GM12878 (cell line): Measurements from ENCODE around the gene HBA2. TPM values are rescaled to one million over a fixed set of nuclear protein-coding genes. Genes with fewer than 3 reads are reported as not detected.

Experiments used
- ATAC-seq: fragments of 200-7000 bp; cut with Tn5 transposase; 3 replicates; pipeline ENCODE4 v1.9.1; 2020; ENCODE audit warnings: mild to moderate bottlenecking, moderate library complexity
- BruUV-seq: library from RNA; stranded (reverse); fragments of 400-500 nt; replicated peaks from 2 replicates; lab custom pipeline; 2021; lab: Mats Ljungman, UMichigan
- CTCF ChIA-PET: fragments of 300-600 bp; sonication (Branson Sonifier 250); formaldehyde crosslinking; extraction: SDS; loops from one replicate; lab custom pipeline; 2021; ENCODE audit warnings: inconsistent platforms; lab: Yijun Ruan, JAX
- POLR2A ChIA-PET: fragments of 350-600 bp; formaldehyde crosslinking; extraction: SDS; loops from one replicate; lab custom pipeline; 2021; ENCODE audit warnings: inconsistent platforms; lab: Charles Lee
- RAD21 ChIA-PET: fragments of 300-600 bp; sonication (Branson Sonifier 250); formaldehyde crosslinking; loops from one replicate; lab custom pipeline; 2023; ENCODE audit warnings: antibody characterized with exemption; ENCODE audit not compliant: unreplicated experiment; lab: Charles Lee
- SMC1A ChIA-PET: fragments of 300-600 bp; sonication (Branson Sonifier 250); formaldehyde crosslinking; loops from one replicate; lab custom pipeline; 2023; ENCODE audit not compliant: unreplicated experiment, uncharacterized antibody; lab: Charles Lee
- DNase-seq: peaks from one replicate; pipeline ENCODE4 v3.0.0-alpha.2; 2011; ENCODE audit warnings: low read depth, low spot score
- FAIRE-seq: peaks from 3 replicates; lab custom pipeline; 2011; peaks lifted over from hg19 to GRCh38; lab: Jason Lieb, UNC
- H2AFZ ChIP-seq: 2 replicates; pipeline ENCODE4 v1.6.0; 2011; ENCODE audit warnings: low read depth, low read length, control low read depth; ENCODE audit not compliant: control insufficient read depth
- H3K27ac ChIP-seq: 2 replicates; pipeline ENCODE4 v1.5.1; 2011; ENCODE audit warnings: control low read depth; ENCODE audit not compliant: control insufficient read depth, insufficient read depth
- H3K27me3 ChIP-seq, 2 experiments: replicated peaks in 1 of 2; 2 replicates each; pipeline versions ENCODE4 v1.6.0 to v1.6.1; 2011; ENCODE audit warnings: low read length in 1 of 2; ENCODE audit not compliant: control insufficient read depth in 2 of 2, insufficient read depth in 2 of 2
- H3K36me3 ChIP-seq, 2 experiments: 2 replicates each; pipeline ENCODE4 v1.5.1; 2011; ENCODE audit warnings: low read length in 1 of 2; ENCODE audit not compliant: control insufficient read depth in 2 of 2, insufficient read depth in 2 of 2
- H3K4me1 ChIP-seq: 2 replicates; pipeline ENCODE4 v1.6.1; 2011; ENCODE audit warnings: mild to moderate bottlenecking, low read length, moderate library complexity, mixed read lengths; ENCODE audit not compliant: control insufficient read depth, insufficient read depth
- H3K4me2 ChIP-seq: 2 replicates; pipeline ENCODE4 v1.6.0; 2011; ENCODE audit warnings: control low read depth; ENCODE audit not compliant: control insufficient read depth, insufficient read depth
- H3K4me3 ChIP-seq: fragments of 200-600 bp; sonication (generic); 2 replicates; pipeline ENCODE4 v1.5.1; 2016
- H3K79me2 ChIP-seq: 2 replicates; pipeline ENCODE4 v1.6.0; 2011; ENCODE audit warnings: low read length; ENCODE audit not compliant: control insufficient read depth, insufficient read depth
- H3K9ac ChIP-seq: 2 replicates; pipeline ENCODE4 v1.8.0; 2011; ENCODE audit warnings: low read length, control low read depth, mixed read lengths; ENCODE audit not compliant: control insufficient read depth, insufficient read depth
- H3K9me3 ChIP-seq: replicated peaks from 3 replicates; pipeline ENCODE4 v1.5.1; 2011; ENCODE audit warnings: mild to moderate bottlenecking, low read length; ENCODE audit not compliant: control insufficient read depth, insufficient read depth
- H4K20me1 ChIP-seq: 2 replicates; pipeline ENCODE4 v1.6.0; 2011; ENCODE audit not compliant: control insufficient read depth, insufficient read depth
- ASH2L ChIP-seq: fragments of 300-600, 200-600 bp; sonication (generic); IDR thresholded peaks from 2 replicates; pipeline ENCODE4 v1.6.1; 2017; ENCODE audit warnings: low read depth, mild to moderate bottlenecking, borderline replicate concordance
- CBX3 ChIP-seq: fragments of 200-600 bp; sonication (generic); IDR thresholded peaks from 2 replicates; pipeline ENCODE4 v1.6.1; 2016; ENCODE audit warnings: low read depth, borderline replicate concordance
- CHD2 ChIP-seq: IDR thresholded peaks from 2 replicates; pipeline ENCODE4 v1.6.1; 2011; ENCODE audit warnings: low read depth, low read length, improper control_type of control experiment, borderline replicate concordance
- CUX1 ChIP-seq: IDR thresholded peaks from 2 replicates; pipeline ENCODE4 v1.6.1; 2012; ENCODE audit warnings: improper control_type of control experiment, low read depth, low read length; ENCODE audit not compliant: insufficient replicate concordance
- HDAC6 ChIP-seq: fragments of 200-600 bp; sonication (generic); IDR thresholded peaks from one replicate; pipeline ENCODE4 v1.8.0; 2017; ENCODE audit warnings: antibody characterized with exemption; ENCODE audit not compliant: unreplicated experiment
- NBN ChIP-seq: fragments of 450-650 bp; IDR thresholded peaks from 2 replicates; pipeline ENCODE4 v1.6.1; 2016
- NFXL1 ChIP-seq: fragments of 450-650 bp; IDR thresholded peaks from 2 replicates; pipeline ENCODE4 v1.6.1; 2017; ENCODE audit warnings: antibody characterized with exemption, mild to moderate bottlenecking, borderline replicate concordance
- POLR2AphosphoS2 ChIP-seq: IDR thresholded peaks from 2 replicates; pipeline ENCODE4 v1.6.1; 2011; ENCODE audit warnings: low read depth, mild to moderate bottlenecking, low read length, improper control_type of control experiment, moderate library complexity
- SMC3 ChIP-seq: IDR thresholded peaks from 2 replicates; pipeline ENCODE4 v1.6.1; 2011; ENCODE audit warnings: low read length, improper control_type of control experiment, borderline replicate concordance
- SP1 ChIP-seq: IDR thresholded peaks from one replicate; pipeline ENCODE4 v1.6.1; 2011; ENCODE audit warnings: low read depth, low read length
- USF2 ChIP-seq: IDR thresholded peaks from 2 replicates; pipeline ENCODE4 v1.6.1; 2011; ENCODE audit warnings: low read depth, low read length, improper control_type of control experiment, borderline replicate concordance
- ZNF207 ChIP-seq: fragments of 450-650 bp; IDR thresholded peaks from 2 replicates; pipeline ENCODE4 v1.6.1; 2014; ENCODE audit warnings: antibody characterized with exemption, mild to moderate bottlenecking, borderline replicate concordance
- ZNF687 ChIP-seq: fragments of 450-650 bp; IDR thresholded peaks from 2 replicates; pipeline ENCODE4 v1.6.1; 2017; ENCODE audit warnings: mild to moderate bottlenecking, moderate library complexity
- WGBS: methylation state at CpG from one replicate; pipeline ENCODE4 v1.1.6; 2016; ENCODE audit warnings: low lambda C conversion rate; ENCODE audit not compliant: insufficient replicate concordance, insufficient coverage; ENCODE audit errors: missing lambda C conversion rate; 5-methylcytosine and 5-hydroxymethylcytosine counted together
- in situ Hi-C: fragments of 300-500 bp; cut with MboI; formaldehyde crosslinking; loops from 9 replicates; pipeline ENCODE4 v1.14.3; 2018; ENCODE audit warnings: mixed read lengths
- intact Hi-C: fragments of 100-400 bp; cut with micrococcal nuclease; formaldehyde crosslinking; loops from one replicate; pipeline ENCODE4 v1.14.2; 2022; ENCODE audit not compliant: unreplicated experiment
- polyA plus RNA-seq, 11 experiments: library from polyadenylated mRNA; depleted of rRNA in 4 of 11; unstranded in 6 of 11; stranded (reverse) in 5 of 11; fragments of >200 nt; fragmentation: Nextera tagmentation in 4 of 11; fragmentation: Illumina TruSeq in 1 of 11; extraction: Ambion mirVana in 4 of 11; extraction: Trizol in 1 of 11; gene quantifications; 1 replicate in 1 of 11; 2 replicates in 10 of 11; pipeline versions ENCODE4 v1.2.1 to v1.2.3, GENCODE V29; 2011 to 2016; ENCODE audit warnings: inconsistent platforms in 2 of 11, missing spikeins in 2 of 11, low read depth in 1 of 11
- total RNA-seq, 4 experiments: library from RNA; depleted of rRNA in 3 of 4; stranded (reverse); fragments of >200 nt in 3 of 4; fragmentation: Illumina TruSeq in 1 of 4; extraction: Trizol in 1 of 4; gene quantifications; 2 replicates each; pipeline versions ENCODE4 v1.2.1 to v1.2.3, GENCODE V29; 2013 to 2021

The HBA2 gene
- total and polyA plus RNA-seq, 10 of the 15 experiments (the other 5 are each of a cell fraction or from before 2014, with no cell fraction given): 0.30 to 0.96 (median 0.92) TPM; not detected in 7

- H3K4me2 ChIP-seq: no peak overlapping the region
- ChIA-PET CTCF (no interaction called here), POLR2A (no interaction called here), SMC1A (no interaction called here), RAD21 (no interaction called here)
- intact Hi-C loops (no loop called here), in situ Hi-C loops (no loop called here)
- FAIRE-seq: no peak
- no peak for DNase-seq
- no TSS peak for BruUV-seq
- no peaks in the 10 kb centered on the region for H3K9me3 ChIP-seq
- WGBS: 9% methylated on average over 6 of the region's 6 CpGs
- H3K36me3 ChIP-seq: no peaks in the 10 kb centered on the region
- ATAC-seq: no peak
- H3K27me3 ChIP-seq: peaks cover 1 to 3% of the 10 kb centered on the region in 2 experiments; a peak in 3 of 4 replicates
- H3K4me1 ChIP-seq: no peaks in the 10 kb centered on the region
- no peak overlapping the region for H3K9ac ChIP-seq
- no peak overlapping the region for H2AFZ ChIP-seq
- no peaks in the 10 kb centered on the region for H4K20me1 ChIP-seq
- no peak overlapping the region for H3K27ac ChIP-seq
- H3K79me2 ChIP-seq: no peaks in the 10 kb centered on the region
- H3K4me3 ChIP-seq: no peak overlapping the region
- TF ChIP-seq HDAC6 (no peak), SMC3 (no peak), CUX1 (no peak), SP1 (no peak), CBX3 (no peak), NFXL1 (no peak), NBN (no peak), POLR2AphosphoS2 (no peak), ZNF207 (no peak), CHD2 (no peak), USF2 (no peak), ASH2L (no peak), ZNF687 (no peak)
Observed at GRCh38 chr16:159136-159849, 13.4 kb upstream of the HBA2 start.
